Ascending aorta (tissue), 2 donors: Measurements from ENCODE around the gene ZNF490. TPM values are rescaled to one million over a fixed set of nuclear protein-coding genes. Genes with fewer than 3 reads are reported as not detected.
"Not testable (repeated sequence)": the region's sequence is repeated elsewhere in the genome, so short reads cannot be mapped to it uniquely, and the experiment has no call there.

ENCODE experiments used
- DNase-seq, 2 donors: peaks; one replicate each; pipeline ENCODE4 v3.0.0-alpha.2; 2019; ENCODE audit warnings: low spot score in 2 of 2
- H3K27ac ChIP-seq, 2 donors: fragments of 200-600 bp; sonication (generic); one replicate each; pipeline ENCODE4 v1.5.1; 2016 to 2017; ENCODE audit warnings: mild to moderate bottlenecking in 1 of 2
- H3K27me3 ChIP-seq: fragments of 200-600 bp; sonication (generic); one replicate; pipeline ENCODE4 v1.5.1; 2017
- H3K36me3 ChIP-seq, 2 donors: fragments of 200-600 bp; sonication (generic); one replicate each; pipeline ENCODE4 v1.5.1; 2016
- H3K4me1 ChIP-seq, 2 donors: fragments of 200-600 bp; sonication (generic); one replicate each; pipeline ENCODE4 v1.5.1; 2016 to 2017; ENCODE audit warnings: mild to moderate bottlenecking in 1 of 2
- H3K4me3 ChIP-seq, 2 donors: fragments of 200-600 bp; sonication (generic); one replicate each; pipeline ENCODE4 v1.5.1; 2016 to 2017; ENCODE audit warnings: mild to moderate bottlenecking in 1 of 2
- H3K9me3 ChIP-seq, 2 donors: fragments of 200-600 bp; sonication (generic); one replicate each; pipeline ENCODE4 v1.5.1; 2016
- intact Hi-C: fragments of 100-400 bp; cut with DNase I; formaldehyde crosslinking; loops from one replicate; pipeline ENCODE4 v1.15.1; 2023
- total RNA-seq: library from RNA; depleted of rRNA; stranded (reverse); fragments of >200 nt; gene quantifications from one replicate; pipeline ENCODE4 v1.1.0, GENCODE V29; 2016
- TF ChIP-seq, protein P1 (sequence below), 3 experiments: fragments of 200-600 bp in 2 of 3; fragments of 450-650 bp in 1 of 3; sonication (generic) in 2 of 3; IDR thresholded peaks; one replicate each; pipeline ENCODE4 v1.5.1; 2016 to 2019; ENCODE audit warnings: antibody characterized with exemption in 3 of 3, mild to moderate bottlenecking in 1 of 3, moderate library complexity in 1 of 3

ZNF490 gene
- total RNA-seq, 1 donor from 2014 or later = 27.8 TPM

DNA sequence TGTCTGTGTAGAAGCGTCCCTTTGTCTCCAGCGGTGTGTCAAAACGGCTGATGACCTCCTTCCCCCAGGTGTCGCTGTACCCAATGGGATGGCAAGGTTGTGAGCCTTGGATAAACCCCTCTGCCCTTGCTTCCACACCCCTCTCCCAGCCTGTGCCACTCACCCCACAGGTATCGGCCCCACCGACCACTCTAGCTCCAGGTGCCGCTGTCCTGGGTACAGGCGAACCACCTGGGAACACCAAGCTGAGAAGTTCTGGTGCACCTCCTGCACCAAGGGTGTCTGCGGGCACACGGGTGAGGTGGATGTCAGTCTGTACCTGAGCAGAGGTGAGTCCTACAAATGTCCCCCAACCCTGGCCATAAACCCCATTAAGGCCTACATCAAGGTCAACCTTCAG, 39.3 kb upstream of the ZNF490 start:
- TF ChIP-seq, protein P1, sequence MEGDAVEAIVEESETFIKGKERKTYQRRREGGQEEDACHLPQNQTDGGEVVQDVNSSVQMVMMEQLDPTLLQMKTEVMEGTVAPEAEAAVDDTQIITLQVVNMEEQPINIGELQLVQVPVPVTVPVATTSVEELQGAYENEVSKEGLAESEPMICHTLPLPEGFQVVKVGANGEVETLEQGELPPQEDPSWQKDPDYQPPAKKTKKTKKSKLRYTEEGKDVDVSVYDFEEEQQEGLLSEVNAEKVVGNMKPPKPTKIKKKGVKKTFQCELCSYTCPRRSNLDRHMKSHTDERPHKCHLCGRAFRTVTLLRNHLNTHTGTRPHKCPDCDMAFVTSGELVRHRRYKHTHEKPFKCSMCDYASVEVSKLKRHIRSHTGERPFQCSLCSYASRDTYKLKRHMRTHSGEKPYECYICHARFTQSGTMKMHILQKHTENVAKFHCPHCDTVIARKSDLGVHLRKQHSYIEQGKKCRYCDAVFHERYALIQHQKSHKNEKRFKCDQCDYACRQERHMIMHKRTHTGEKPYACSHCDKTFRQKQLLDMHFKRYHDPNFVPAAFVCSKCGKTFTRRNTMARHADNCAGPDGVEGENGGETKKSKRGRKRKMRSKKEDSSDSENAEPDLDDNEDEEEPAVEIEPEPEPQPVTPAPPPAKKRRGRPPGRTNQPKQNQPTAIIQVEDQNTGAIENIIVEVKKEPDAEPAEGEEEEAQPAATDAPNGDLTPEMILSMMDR (IDR thresholded peaks at IDR 0.05) = no peak
- intact Hi-C loops = no loop called here
- H3K4me3 ChIP-seq = no peak overlapping the region
- H3K27ac ChIP-seq = no peak overlapping the region
- no peaks in the 10 kb centered on the region for H3K9me3 ChIP-seq
- peaks cover 6 to 13% of the 10 kb centered on the region in 2 donors for H3K4me1 ChIP-seq
- no peaks in the 10 kb centered on the region for H3K27me3 ChIP-seq
- no peak for DNase-seq
- H3K36me3 ChIP-seq = peaks cover 8 to 19% of the 10 kb centered on the region in 2 donors

DNA sequence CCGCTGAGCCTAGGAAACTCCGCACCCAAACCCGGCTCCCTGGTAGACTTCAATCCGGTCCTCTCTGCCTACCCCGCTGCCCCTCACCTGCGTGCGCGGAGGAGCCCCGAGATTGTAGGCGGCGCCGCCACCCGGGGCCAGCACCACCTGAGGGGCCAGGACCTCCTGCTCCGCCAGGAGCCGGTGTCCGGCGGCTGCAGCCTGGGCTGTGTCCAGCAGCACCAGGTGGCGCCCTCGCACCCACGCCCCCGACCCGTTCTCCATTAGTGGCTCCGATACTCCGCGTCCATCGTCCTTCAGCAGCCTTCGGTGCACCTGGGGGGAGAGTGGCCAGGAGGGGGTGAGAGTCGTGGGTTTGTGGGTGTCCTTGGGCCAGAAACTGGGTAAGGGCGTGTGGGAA, 37.5 kb upstream of the ZNF490 start:
- Histone ChIP-seq H3K4me1 (peaks cover 6 to 13% of the 10 kb centered on the region in 2 donors), H3K9me3 (no peaks in the 10 kb centered on the region), H3K4me3 (peak overlapping the region; percentile 40 to 55), H3K27ac (no peak overlapping the region), H3K36me3 (peaks cover 0 to 15% of the 10 kb centered on the region in 2 donors), H3K27me3 (no peaks in the 10 kb centered on the region)
- DNase-seq = no peak
- TF ChIP-seq, protein P1 (IDR thresholded peaks at IDR 0.05) = peak in 2 of 3 experiments; percentile 7 to 33
- intact Hi-C loops = no loop called here

DNA sequence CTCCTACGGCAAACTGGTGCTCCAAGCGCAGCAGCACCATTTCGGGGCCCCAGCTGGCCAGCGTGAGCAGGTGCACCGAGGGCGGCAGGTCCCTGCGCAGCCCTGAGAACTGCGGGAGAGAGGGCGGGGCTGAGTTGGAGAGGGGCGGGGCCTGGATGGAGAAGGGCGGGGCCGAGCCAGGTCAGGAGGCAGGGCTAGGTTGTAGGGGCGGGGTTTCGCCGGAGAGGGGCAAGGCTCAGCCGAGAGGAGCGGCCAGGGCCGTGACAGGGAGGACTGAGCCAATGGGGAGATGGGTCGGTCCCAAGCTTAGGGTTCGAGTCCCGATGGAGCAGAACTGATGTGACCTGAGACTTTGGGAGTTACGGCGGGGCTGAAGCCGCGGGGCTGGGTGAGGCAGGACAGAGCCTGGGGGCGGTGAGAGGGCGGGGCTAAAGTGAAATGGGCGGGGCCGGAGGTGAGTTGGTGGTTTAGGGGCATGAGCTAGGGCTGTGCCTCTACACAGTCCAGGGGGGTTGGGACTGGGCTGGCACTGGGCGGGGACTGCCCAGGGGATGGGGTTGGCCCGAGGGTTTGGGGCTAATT, 37.0 kb upstream of the ZNF490 start:
- no peak for DNase-seq
- H3K27me3 ChIP-seq = no peaks in the 10 kb centered on the region
- no peak overlapping the region for H3K27ac ChIP-seq
- intact Hi-C loops = no loop called here
- H3K4me1 ChIP-seq = peaks cover 6 to 13% of the 10 kb centered on the region in 2 donors
- TF ChIP-seq, protein P1 (IDR thresholded peaks at IDR 0.05) = no peak
- H3K36me3 ChIP-seq = peaks cover 0 to 15% of the 10 kb centered on the region in 2 donors
- peak overlapping the region; percentile 40 to 55 for H3K4me3 ChIP-seq
- no peaks in the 10 kb centered on the region for H3K9me3 ChIP-seq

DNA sequence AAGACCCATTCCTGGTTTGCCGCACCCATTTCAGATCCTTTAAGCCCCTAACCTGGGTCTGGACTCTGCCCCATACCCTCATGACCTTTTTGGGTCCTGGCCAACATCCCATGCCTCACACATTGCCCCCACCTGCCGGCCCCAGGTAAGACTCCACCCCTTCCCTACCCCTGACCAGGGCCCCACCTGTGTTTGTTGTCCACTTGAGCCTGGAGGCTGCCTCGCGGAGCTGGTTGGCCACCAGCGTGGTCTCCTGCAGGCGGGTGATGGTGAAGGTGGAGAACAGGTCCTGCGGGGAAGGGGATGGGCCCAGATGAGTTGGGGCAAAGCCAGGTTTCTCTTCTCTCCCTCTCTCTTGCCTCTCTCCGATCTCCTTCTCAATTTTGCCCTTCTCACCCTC, 36.4 kb upstream of the ZNF490 start:
- no peak for DNase-seq
- Histone ChIP-seq H3K27ac (no peak overlapping the region), H3K36me3 (peaks cover 0 to 11% of the 10 kb centered on the region in 2 donors), H3K9me3 (no peaks in the 10 kb centered on the region), H3K27me3 (no peaks in the 10 kb centered on the region), H3K4me1 (peaks cover 6 to 13% of the 10 kb centered on the region in 2 donors), H3K4me3 (no peak overlapping the region)
- TF ChIP-seq, protein P1 (IDR thresholded peaks at IDR 0.05) = no peak
- intact Hi-C loops = no loop called here

DNA sequence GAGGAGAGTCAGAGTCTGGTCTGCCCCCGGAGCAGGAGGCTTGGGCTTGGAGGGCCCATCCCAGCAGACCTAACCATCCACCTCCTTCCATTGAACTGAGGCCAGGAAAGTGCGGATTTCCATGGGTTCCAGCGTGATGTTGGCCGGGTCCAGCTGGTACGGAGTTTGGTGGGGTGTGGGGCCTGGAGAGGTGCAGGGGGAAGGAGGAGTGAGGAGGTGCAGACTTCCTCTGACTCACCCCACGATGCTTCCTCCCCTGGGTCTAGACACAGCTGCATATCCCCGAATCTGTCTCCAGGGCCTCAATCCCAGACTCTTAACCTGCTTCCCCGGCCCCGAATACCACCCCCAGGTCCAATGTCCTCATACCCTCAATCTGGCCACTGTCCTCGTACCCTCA, 35.9 kb upstream of the ZNF490 start:
- H3K9me3 ChIP-seq = no peaks in the 10 kb centered on the region
- H3K4me1 ChIP-seq = peaks cover 6 to 13% of the 10 kb centered on the region in 2 donors
- H3K36me3 ChIP-seq = peaks cover 0 to 6% of the 10 kb centered on the region in 2 donors
- intact Hi-C loops = no loop called here
- DNase-seq = no peak
- no peaks in the 10 kb centered on the region for H3K27me3 ChIP-seq
- TF ChIP-seq, protein P1 (IDR thresholded peaks at IDR 0.05) = no peak
- no peak overlapping the region for H3K27ac ChIP-seq
- no peak overlapping the region for H3K4me3 ChIP-seq

DNA sequence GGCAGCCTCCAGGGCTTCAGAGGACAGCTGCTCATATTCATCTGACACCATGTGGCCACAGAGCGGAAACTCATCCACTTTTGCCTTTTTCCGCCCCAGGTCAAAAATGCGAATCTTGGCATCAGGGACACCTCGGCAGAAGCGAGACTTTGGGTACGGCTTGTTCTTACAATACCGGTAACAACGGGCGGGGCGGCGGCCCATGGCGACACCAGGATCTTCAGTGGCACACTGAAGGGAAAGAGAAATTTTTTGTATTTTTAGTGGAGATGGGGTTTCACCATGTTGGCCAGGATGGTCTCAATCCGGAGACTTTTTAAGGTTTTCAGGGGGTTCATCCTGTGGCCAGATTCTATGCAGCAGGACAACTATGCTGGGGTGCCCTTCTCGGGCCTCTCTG, 33.1 kb upstream of the ZNF490 start:
- DNase-seq, H3K9me3 ChIP-seq, H3K27me3 ChIP-seq, H3K36me3 ChIP-seq, H3K27ac ChIP-seq, H3K4me3 ChIP-seq, intact Hi-C loops: not testable (repeated sequence)
- peaks cover 6 to 20% of the 10 kb centered on the region in 2 donors for H3K4me1 ChIP-seq
